Spleen (tissue), 3 donors: ENCODE measurements around the gene RHBDD1.

ENCODE experiments used
- POLR2A ChIP-seq, 3 donors: fragments of 450-650 bp; IDR thresholded peaks; one replicate each; pipeline ENCODE4 v1.5.1; 2017; ENCODE audit warnings: antibody characterized with exemption in 3 of 3, mild to moderate bottlenecking in 1 of 3
- POLR2AphosphoS5 ChIP-seq, 3 donors: sonication (generic); formaldehyde crosslinking; IDR thresholded peaks; one replicate each; pipeline ENCODE4 v1.5.1; 2017; ENCODE audit warnings: antibody characterized with exemption in 3 of 3

- TF ChIP-seq POLR2A (IDR thresholded peaks at IDR 0.05) (no peak), POLR2AphosphoS5 (IDR thresholded peaks at IDR 0.05) (no peak)
These were observed 197.8 kb downstream of the RHBDD1 start for GRCh38 chr2:227033471-227034148.
